Fibroblast of pulmonary artery (primary cell): ENCODE results near the gene CAPN15.
A peak's percentile ranks its signal among the peaks of the same experiment; 100 is the strongest.
"Not testable (repeated sequence)": the region's sequence is repeated elsewhere in the genome, so short reads cannot be mapped to it uniquely, and the experiment has no call there.

Experiments used
- DNase-seq: peaks from one replicate; pipeline ENCODE4 v3.0.0-alpha.2; 2010; ENCODE audit warnings: low read depth
- H3K4me3 ChIP-seq: replicated peaks from 2 replicates; pipeline ENCODE4 v1.5.1; 2011; ENCODE audit warnings: low read depth, mild to moderate bottlenecking, control low read depth, low read length, moderate library complexity
- TF ChIP-seq, protein P1 (sequence below): IDR thresholded peaks from 2 replicates; pipeline ENCODE4 v1.5.1; 2011; ENCODE audit warnings: mild to moderate bottlenecking, control low read depth, low read length, inconsistent platforms; ENCODE audit errors: missing control alignments

Gene CAPN15

DNA sequence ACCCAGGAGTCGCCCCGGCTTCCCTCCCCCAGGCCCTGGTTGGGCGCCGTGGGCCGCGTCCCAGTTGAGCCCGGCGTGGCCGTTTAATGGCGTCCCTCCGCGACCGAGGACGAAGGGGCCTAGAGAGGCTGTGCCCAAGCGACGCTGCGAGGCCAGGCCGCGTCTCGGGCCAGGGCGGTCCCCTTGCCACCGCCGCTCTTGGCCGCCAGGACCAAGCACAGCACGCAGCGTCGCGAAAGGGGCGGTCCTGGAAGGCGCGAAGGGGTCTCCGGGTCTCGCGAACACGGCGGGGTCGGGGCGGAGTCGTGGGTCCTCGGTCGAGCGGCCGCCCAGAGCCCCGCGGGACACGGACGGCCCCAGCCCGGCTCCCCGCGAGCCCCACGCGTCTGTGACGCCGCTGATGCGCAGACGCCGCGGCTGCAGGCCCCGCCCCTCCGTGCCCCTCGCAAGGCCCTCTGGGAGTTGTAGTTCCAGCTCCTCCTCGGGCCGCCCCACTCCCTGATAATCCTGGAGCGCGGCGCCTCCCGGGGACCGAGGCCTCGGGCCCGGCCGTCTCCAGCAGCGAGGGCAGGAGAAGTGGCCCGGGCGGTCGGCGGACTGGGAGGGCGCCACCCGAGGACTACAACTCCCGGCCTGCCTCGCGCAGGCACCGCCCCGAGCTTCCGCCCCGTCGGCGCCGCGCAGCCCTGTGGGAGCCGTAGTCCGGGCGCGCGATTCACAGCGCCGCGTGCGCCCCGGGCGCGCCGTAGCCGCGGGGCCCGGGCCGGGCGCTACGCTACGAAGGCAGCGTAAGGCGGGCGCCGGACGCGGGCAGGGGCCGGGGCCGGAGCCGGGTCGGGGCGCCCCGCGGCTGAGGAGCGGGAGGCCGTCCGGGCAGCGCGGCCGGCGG, at the start of gene CAPN15:
Gene CAPN15 (plus strand): TSS at position 698 of the 889 bp plus-strand sequence. CDS start 19,127 bp downstream, outside the sequence.
- H3K4me3 ChIP-seq: peak within 1 kb of the TSS; percentile 76
- TF ChIP-seq, protein P1, sequence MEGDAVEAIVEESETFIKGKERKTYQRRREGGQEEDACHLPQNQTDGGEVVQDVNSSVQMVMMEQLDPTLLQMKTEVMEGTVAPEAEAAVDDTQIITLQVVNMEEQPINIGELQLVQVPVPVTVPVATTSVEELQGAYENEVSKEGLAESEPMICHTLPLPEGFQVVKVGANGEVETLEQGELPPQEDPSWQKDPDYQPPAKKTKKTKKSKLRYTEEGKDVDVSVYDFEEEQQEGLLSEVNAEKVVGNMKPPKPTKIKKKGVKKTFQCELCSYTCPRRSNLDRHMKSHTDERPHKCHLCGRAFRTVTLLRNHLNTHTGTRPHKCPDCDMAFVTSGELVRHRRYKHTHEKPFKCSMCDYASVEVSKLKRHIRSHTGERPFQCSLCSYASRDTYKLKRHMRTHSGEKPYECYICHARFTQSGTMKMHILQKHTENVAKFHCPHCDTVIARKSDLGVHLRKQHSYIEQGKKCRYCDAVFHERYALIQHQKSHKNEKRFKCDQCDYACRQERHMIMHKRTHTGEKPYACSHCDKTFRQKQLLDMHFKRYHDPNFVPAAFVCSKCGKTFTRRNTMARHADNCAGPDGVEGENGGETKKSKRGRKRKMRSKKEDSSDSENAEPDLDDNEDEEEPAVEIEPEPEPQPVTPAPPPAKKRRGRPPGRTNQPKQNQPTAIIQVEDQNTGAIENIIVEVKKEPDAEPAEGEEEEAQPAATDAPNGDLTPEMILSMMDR: no peak

DNA sequence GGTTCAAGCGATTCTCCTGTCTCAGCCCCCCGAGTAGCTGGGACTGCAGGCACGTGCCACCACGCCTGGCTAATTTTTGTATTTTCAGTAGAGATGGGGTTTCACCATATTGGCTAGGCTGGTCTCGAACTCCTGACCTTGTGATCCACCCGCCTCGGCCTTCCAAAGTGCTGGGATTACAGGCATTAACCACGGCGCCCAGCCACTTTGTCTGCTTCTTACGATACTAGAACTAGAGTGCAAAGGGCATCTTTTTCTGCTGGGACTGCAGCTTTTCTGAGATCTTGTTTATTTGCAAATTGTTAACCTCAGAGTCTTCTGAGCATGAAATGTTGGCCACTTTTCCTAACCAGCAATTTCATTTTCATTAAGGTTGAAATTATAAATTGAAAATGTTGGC, 49.2 kb upstream of the CAPN15 start:
- DNase-seq: not testable (repeated sequence)

More for the DNA sequence above, at the start of gene CAPN15:
- DNase-seq: peak; percentile 86

GRCh38 chr16:482468-483185, 44.9 kb upstream of the CAPN15 start:
- TF ChIP-seq, protein P1: no peak
- no peak for DNase-seq
- H3K4me3 ChIP-seq: no peak overlapping the region

More for the DNA sequence above, 49.2 kb upstream of the CAPN15 start:
- H3K4me3 ChIP-seq: not testable (repeated sequence)

DNA sequence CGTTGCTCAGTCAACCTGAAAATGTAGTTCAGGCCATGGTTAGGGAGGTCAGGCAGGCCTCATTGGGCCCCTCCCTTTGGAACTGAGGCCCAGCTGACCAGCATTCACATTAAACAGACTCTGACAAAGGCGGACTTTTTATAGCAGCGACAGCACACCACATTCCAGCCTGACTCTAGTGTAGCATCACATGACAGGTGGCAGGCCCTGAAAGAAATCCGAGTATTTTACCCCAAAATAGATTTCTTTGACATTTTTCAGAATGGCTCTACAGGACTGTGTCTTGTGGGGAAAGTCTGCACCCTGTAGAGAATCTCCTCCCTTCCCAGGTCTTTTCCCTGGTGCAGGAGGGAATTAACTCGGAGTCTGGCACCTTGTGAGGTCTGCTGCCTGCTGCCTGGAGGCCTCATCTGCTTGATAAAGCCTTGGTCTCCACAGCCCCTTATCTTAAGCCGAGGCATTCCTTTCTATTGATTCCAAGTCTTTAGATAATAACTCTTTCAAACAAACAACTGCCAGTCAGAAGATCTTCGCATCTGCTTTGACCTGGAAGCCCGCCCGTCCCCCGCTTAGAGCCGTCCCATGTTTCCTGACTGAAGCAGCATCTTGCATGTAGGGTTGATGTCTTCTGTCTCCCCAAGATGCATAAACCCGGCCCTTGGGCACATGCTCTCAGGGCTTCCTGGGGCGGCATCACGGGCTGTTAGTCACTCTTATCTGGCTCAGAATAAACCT, 44.0 kb upstream of the CAPN15 start:
- peak; percentile 8 for DNase-seq
- no peak overlapping the region for H3K4me3 ChIP-seq
- TF ChIP-seq, protein P1: no peak

GRCh38 chr16:489606-490005, 37.9 kb upstream of the CAPN15 start:
- no peak overlapping the region for H3K4me3 ChIP-seq
- DNase-seq: no peak
- TF ChIP-seq, protein P1: no peak

- no peak overlapping the region for H3K4me3 ChIP-seq
- no peak for DNase-seq
- TF ChIP-seq, protein P1: no peak
These were observed 36.7 kb upstream of the CAPN15 start for GRCh38 chr16:490768-491167.
